Stimulated activated CD4-positive, alpha-beta T cell treated with anti-CD3 and anti-CD28 coated beads, Interleukin-4, amount 100 ng/mL, for 1 hour (primary cell): ENCODE results near the gene NKX2-3.

ENCODE experiments used
- DNase-seq: peaks from one replicate; pipeline ENCODE4 v3.0.0-alpha.2; 2020

NKX2-3 gene

DNA sequence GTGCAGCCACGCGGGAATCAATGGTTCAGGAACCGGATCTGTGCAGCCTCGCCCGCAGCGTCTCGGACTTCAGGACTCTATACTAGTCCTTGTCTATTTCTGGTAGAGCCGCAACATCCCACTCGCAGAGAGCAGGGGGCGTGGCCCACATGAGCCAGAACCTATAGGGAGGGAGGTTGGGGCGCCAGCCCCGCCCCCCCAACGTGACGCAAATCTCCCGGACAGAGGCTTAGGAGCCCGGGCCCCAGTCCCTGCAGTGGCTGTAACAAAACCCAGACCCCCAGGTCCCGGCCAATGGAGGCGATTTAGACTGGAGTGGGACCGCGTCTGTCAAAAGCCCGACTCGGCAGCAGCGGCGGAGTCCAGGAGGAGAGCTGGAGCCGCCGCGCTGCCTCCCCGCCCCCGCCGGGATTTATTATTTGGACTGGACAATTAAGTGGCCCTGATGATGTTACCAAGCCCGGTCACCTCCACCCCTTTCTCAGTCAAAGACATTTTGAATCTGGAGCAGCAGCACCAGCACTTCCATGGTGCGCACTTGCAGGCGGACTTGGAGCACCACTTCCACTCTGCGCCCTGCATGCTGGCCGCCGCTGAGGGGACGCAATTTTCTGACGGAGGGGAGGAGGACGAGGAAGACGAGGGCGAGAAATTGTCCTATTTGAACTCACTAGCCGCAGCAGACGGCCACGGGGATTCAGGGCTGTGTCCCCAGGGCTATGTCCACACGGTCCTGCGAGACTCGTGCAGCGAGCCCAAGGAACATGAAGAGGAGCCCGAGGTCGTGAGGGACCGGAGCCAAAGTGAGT, at the start of gene NKX2-3:
TSS of gene NKX2-3 (plus strand) at position 256 of the 809 bp plus-strand sequence. CDS start at position 446, 190 bp downstream.
- peak; percentile 43 for DNase-seq

- DNase-seq, result no peak
Measured at GRCh38 chr10:99484626-99485581, 47.8 kb upstream of the NKX2-3 start.

GRCh38 chr10:99487125-99487807, 45.5 kb upstream of the NKX2-3 start:
- no peak for DNase-seq

DNA sequence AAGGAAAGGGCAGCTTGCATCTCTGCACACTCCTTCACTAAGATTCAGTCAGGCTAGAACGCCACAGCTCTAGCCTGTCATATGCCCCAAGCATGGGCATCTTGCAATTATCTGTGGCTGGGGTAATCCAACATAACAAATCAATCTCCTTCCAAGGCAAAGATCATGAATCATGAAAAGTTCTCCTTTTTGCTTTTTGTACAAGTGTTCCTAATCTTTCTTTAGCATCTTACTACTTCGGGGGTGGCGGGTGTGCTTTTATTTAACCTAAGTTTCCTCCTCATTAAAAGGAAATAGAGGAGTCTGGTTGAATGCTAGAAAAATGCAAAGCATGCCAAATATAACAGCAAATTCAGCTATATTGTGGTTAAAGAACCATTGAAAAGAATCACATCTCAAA, 43.5 kb upstream of the NKX2-3 start:
- DNase-seq, result no peak

DNA sequence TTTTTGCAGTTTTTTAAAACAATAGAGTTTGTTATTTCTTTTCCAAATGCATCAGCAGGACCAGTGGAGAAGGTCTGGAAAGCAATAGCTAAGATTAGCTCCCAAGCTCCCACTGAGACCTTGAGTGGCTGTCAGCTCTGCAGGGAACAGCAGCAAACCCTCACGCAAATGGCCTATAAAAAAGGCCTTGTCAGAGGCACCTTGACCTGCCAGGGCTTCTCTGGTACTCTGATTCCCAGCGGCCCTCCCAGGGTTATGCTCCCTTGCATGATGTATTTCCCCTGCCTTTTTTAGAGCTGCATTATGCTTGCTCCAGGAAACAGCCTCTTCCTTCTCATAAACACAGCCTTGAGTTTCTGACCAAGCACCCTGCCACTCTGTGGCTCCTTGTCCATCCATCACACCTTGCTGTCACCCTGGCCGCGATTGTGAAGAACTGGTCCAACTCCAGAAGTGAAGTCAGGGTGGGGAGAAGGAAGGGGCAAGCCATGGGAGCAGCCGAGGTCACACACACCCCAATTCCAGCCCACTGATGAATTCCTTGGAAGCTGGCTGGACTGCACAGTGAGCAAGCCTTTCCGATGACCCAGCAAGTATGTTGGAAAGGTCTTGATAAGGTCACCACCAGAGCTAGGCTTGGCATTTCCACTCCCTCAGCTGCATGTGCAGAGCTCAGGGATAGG, 35.3 kb upstream of the NKX2-3 start:
- no peak for DNase-seq

GRCh38 chr10:99506416-99506815, 26.3 kb upstream of the NKX2-3 start:
- DNase-seq, result no peak

GRCh38 chr10:99507265-99507664, 25.5 kb upstream of the NKX2-3 start:
- no peak for DNase-seq

DNA sequence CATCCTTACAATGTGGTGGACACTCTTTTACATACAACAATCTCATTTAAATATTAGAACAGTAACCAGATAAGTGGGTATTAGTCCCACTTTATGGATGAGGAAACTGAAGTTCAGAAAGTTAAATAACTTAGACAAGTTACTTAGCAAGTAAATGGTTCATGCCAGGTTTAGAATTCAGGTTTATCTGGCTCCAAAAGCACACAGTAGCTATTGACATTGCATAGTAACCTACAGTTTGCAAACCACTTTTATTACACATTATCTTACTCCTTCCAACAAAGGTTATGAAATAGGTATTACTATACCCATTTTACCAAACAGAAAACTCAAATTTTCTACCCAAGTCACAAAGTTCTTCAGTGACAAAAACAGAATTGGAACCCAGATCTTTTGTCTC, 19.7 kb upstream of the NKX2-3 start:
- no peak for DNase-seq

- DNase-seq, result no peak
Measured at GRCh38 chr10:99519690-99520039, 13.1 kb upstream of the NKX2-3 start.

- DNase-seq, result no peak
Measured at GRCh38 chr10:99520040-99520846, 12.5 kb upstream of the NKX2-3 start.

GRCh38 chr10:99520847-99521764, 11.6 kb upstream of the NKX2-3 start:
- no peak for DNase-seq

DNA sequence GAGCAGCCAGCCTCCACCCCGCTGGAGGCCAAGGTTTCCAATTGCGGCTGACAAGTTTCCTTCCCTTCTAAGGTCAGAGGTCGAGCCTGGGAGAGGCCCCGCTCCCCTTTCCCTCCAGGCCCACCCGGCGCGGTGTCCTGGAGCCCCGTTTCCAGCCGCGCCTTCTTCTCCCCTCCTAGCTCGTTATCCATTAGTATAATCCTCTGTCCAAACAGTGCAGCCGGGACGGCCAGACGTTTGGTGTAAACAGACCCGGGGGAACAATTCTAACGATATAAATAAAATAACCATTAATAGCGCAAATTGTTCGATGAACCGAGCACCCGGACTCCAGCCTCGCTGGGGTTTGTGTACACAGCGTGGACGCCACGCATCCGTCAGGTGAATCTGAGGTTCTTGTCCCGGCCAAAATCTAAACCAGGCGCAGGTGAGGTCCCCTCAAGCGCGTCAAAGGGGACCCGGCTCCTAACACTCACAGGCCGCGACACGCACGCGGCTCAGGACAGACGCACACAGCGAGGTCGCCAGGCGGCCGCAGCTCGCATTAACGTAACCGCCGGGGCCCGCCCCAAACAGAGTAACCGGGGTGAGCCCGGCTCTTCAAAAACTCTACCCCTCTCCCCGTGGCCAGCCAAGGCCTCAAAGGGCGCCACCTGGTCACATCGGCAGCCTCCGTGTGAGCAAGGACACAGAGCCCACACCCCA, 10.8 kb upstream of the NKX2-3 start:
- no peak for DNase-seq

DNA sequence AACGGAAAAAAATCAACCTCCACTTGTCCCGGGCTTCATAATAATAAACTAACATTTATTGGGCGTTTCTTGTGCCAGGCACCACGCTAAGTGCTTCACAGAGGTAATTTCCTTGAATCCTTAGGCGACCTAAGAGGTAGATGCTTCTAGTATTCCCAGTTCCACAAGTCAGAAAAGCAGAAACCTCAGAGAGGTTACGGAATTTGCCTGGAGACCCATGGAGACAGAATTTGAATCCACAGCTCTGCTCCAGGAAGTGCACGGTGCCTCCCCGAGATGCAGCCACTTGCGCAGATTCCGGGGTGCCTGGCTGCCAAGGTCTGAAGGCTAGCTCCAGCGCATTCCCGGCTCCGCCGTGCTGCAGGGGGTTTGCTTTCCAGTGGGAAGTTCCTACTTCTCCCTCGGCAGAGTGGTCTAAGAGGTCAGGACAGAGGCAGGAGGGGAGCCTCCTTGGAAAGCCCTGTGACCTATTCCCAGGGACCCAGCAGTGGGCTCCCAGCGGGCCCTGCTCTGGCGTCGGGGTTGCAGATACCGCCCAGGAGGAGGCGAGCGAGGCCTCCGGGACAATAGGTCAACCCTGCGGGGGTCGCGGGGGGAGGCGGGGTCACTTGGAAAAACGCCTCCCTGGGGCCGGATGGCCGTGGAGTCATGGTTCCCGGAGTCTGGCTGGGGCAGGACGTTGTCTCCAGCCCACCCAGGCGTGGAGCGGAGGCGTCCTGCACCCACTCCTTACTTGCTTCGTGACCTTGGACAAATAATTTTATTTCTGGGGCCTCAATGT, 10.1 kb upstream of the NKX2-3 start:
- DNase-seq, result no peak

- no peak for DNase-seq
Measured at GRCh38 chr10:99523251-99523773, 9.4 kb upstream of the NKX2-3 start.

- DNase-seq, result no peak
Measured at GRCh38 chr10:99524050-99524666, 8.6 kb upstream of the NKX2-3 start.

GRCh38 chr10:99524736-99525380, 7.9 kb upstream of the NKX2-3 start:
- no peak for DNase-seq

- no peak for DNase-seq
Measured at GRCh38 chr10:99525897-99526296, 6.8 kb upstream of the NKX2-3 start.
